ENCODE results near the gene EDC4. TPM values are rescaled to one million over a fixed set of nuclear protein-coding genes. Genes with fewer than 3 reads are reported as not detected.
A peak's percentile ranks its signal among the peaks of the same experiment; 100 is the strongest.

The EDC4 gene
- total RNA-seq, 4 donors from 2014 or later: 31.4 to 68.2 (median 41.2) TPM

GRCh38 chr16:67864594-67864993 is 8.3 kb upstream of the EDC4 start:
- H3K4me3 ChIP-seq (replicated peaks in 1 of 3): no peak overlapping the region
- DNase-seq: no peak
- intact Hi-C loops (cut with DNase I): no loop called here
- H3K27ac ChIP-seq: no peak overlapping the region
- peaks cover 0 to 27% of the 10 kb centered on the region in 2 donors for H3K4me1 ChIP-seq
- WGBS, 2 donors: 87 to 94% methylated on average over 2 of the region's 2 CpGs
- H3K36me3 ChIP-seq: peaks cover 5 to 22% of the 10 kb centered on the region in 2 donors
- H3K9me3 ChIP-seq: no peaks in the 10 kb centered on the region
- no peaks in the 10 kb centered on the region for H3K27me3 ChIP-seq
- no peak for TF ChIP-seq POLR2A (IDR thresholded peaks at IDR 0.05)
- TF ChIP-seq, protein P1, sequence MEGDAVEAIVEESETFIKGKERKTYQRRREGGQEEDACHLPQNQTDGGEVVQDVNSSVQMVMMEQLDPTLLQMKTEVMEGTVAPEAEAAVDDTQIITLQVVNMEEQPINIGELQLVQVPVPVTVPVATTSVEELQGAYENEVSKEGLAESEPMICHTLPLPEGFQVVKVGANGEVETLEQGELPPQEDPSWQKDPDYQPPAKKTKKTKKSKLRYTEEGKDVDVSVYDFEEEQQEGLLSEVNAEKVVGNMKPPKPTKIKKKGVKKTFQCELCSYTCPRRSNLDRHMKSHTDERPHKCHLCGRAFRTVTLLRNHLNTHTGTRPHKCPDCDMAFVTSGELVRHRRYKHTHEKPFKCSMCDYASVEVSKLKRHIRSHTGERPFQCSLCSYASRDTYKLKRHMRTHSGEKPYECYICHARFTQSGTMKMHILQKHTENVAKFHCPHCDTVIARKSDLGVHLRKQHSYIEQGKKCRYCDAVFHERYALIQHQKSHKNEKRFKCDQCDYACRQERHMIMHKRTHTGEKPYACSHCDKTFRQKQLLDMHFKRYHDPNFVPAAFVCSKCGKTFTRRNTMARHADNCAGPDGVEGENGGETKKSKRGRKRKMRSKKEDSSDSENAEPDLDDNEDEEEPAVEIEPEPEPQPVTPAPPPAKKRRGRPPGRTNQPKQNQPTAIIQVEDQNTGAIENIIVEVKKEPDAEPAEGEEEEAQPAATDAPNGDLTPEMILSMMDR (IDR thresholded peaks at IDR 0.05): no peak

GRCh38 chr16:67865318-67865717 is 7.5 kb upstream of the EDC4 start:
- WGBS, 2 donors: 90 to 100% methylated on average over 2 of the region's 2 CpGs
- H3K27me3 ChIP-seq: no peaks in the 10 kb centered on the region
- H3K9me3 ChIP-seq: no peaks in the 10 kb centered on the region
- H3K4me1 ChIP-seq: peaks cover 0 to 27% of the 10 kb centered on the region in 2 donors
- no peak overlapping the region for H3K4me3 ChIP-seq (replicated peaks in 1 of 3)
- peak in 1 of 2 donors; percentile 19 for DNase-seq
- H3K27ac ChIP-seq: no peak overlapping the region
- H3K36me3 ChIP-seq: peaks cover 10 to 29% of the 10 kb centered on the region in 2 donors
- intact Hi-C loops (cut with DNase I): no loop called here
- TF ChIP-seq POLR2A (IDR thresholded peaks at IDR 0.05): no peak
- TF ChIP-seq, protein P1 (IDR thresholded peaks at IDR 0.05): peak in 4 of 6 experiments; percentile 1 to 28 (median 20)

GRCh38 chr16:67868290-67868689 is 4.6 kb upstream of the EDC4 start:
- Histone ChIP-seq H3K27me3 (no peaks in the 10 kb centered on the region), H3K27ac (no peak overlapping the region), H3K4me1 (peaks cover 0 to 13% of the 10 kb centered on the region in 2 donors), H3K9me3 (no peaks in the 10 kb centered on the region), H3K4me3 (replicated peaks in 1 of 3) (no peak overlapping the region), H3K36me3 (peaks cover 10 to 30% of the 10 kb centered on the region in 2 donors)
- intact Hi-C loops (cut with DNase I): no loop called here
- DNase-seq: no peak
- TF ChIP-seq, protein P1 (IDR thresholded peaks at IDR 0.05): no peak
- TF ChIP-seq POLR2A (IDR thresholded peaks at IDR 0.05): no peak
- 93 to 98% methylated on average over 6 of the region's 6 CpGs for WGBS, 2 donors

GRCh38 chr16:67869653-67870052 is 3.2 kb upstream of the EDC4 start:
- Histone ChIP-seq H3K9me3 (no peaks in the 10 kb centered on the region), H3K4me3 (replicated peaks in 1 of 3) (no peak overlapping the region), H3K4me1 (peaks cover 12 to 14% of the 10 kb centered on the region in 2 donors), H3K27ac (no peak overlapping the region), H3K27me3 (no peaks in the 10 kb centered on the region), H3K36me3 (peaks cover 10 to 30% of the 10 kb centered on the region in 2 donors)
- no peak for DNase-seq
- intact Hi-C loops (cut with DNase I): no loop called here
- no peak for TF ChIP-seq POLR2A (IDR thresholded peaks at IDR 0.05)
- TF ChIP-seq, protein P1 (IDR thresholded peaks at IDR 0.05): no peak
- WGBS, 2 donors: 80 to 88% methylated on average over 7 of the region's 7 CpGs

GRCh38 chr16:67871256-67871655 is 1.6 kb upstream of the EDC4 start:
- Histone ChIP-seq H3K36me3 (peaks cover 10 to 26% of the 10 kb centered on the region in 2 donors), H3K4me3 (replicated peaks in 1 of 3) (no peak overlapping the region), H3K9me3 (no peaks in the 10 kb centered on the region), H3K27ac (no peak overlapping the region), H3K4me1 (peaks cover 18 to 22% of the 10 kb centered on the region in 2 donors), H3K27me3 (no peaks in the 10 kb centered on the region)
- DNase-seq: no peak
- TF ChIP-seq POLR2A (IDR thresholded peaks at IDR 0.05): no peak
- TF ChIP-seq, protein P1 (IDR thresholded peaks at IDR 0.05): no peak
- intact Hi-C loops (cut with DNase I): no loop called here
- 51 to 69% methylated on average over 3 of the region's 3 CpGs for WGBS, 2 donors
